AG04449 (cell line): ENCODE measurements around the gene MANSC1.

ENCODE experiments used
- CTCF ChIA-PET: fragments of 350-600 bp; formaldehyde crosslinking; extraction: SDS; loops from one replicate; lab custom pipeline; 2021; ENCODE audit warnings: antibody characterized with exemption; lab: Yijun Ruan, JAX
- POLR2A ChIA-PET: fragments of 400-600, 350-600 bp; formaldehyde crosslinking; extraction: SDS; loops from one replicate; lab custom pipeline; 2020; ENCODE audit warnings: antibody characterized with exemption, inconsistent platforms; lab: Yijun Ruan, JAX
- DNase-seq: peaks from one replicate; pipeline ENCODE4 v3.0.0-alpha.2; 2010; ENCODE audit warnings: low read depth, low spot score
- H3K4me3 ChIP-seq: 2 replicates; pipeline ENCODE4 v1.5.1; 2011; ENCODE audit warnings: low read depth, mild to moderate bottlenecking, control low read depth, low read length
- CTCF ChIP-seq: IDR thresholded peaks from one replicate; pipeline ENCODE4 v1.5.1; 2011; ENCODE audit warnings: mild to moderate bottlenecking, moderate library complexity, low read length, control low read depth, inconsistent platforms; ENCODE audit not compliant: insufficient read depth; ENCODE audit errors: missing control alignments

Gene MANSC1

GRCh38 chr12:12349711-12350665, at the start of gene MANSC1:
Gene MANSC1 (minus strand): TSS chr12:12350242. CDS start chr12:12343314, 6,928 bp downstream.
- DNase-seq, result no peak
- CTCF ChIA-PET, result interaction anchor here (0.5 to 2.4 kb wide), 11 partner anchors 11 to 317 kb away, joined by 3 to 18 read pairs (median 4); no protein-coding TSS in a partner anchor
- POLR2A ChIA-PET, result no interaction called here
- peak within 1 kb of the TSS; percentile 63 for H3K4me3 ChIP-seq
- peak; percentile 41 for TF ChIP-seq CTCF

- TF ChIP-seq CTCF, result no peak
- DNase-seq, result no peak
- ChIA-PET CTCF (interaction anchor here (1.4 to 2.9 kb wide), 2 partner anchors 19 to 165 kb away, joined by 3 to 12 read pairs; partner anchors contain the start of gene DUSP16), POLR2A (no interaction called here)
- H3K4me3 ChIP-seq, result no peak overlapping the region
Observed at GRCh38 chr12:12399161-12399560, 49.1 kb upstream of the MANSC1 start.

GRCh38 chr12:12398026-12398859, 48.2 kb upstream of the MANSC1 start:
- POLR2A ChIA-PET, result interaction anchor here (0.6 kb wide), 1 partner anchor 248 kb away, joined by 5 read pairs; no protein-coding TSS in a partner anchor
- TF ChIP-seq CTCF, result no peak
- CTCF ChIA-PET, result interaction anchor here (0.9 to 2.9 kb wide), 5 partner anchors 13 to 165 kb away, joined by 3 to 12 read pairs (median 4); partner anchors contain the start of gene DUSP16
- no peak overlapping the region for H3K4me3 ChIP-seq
- DNase-seq, result peak; percentile 84

- DNase-seq, result no peak
- TF ChIP-seq CTCF, result no peak
- ChIA-PET POLR2A (interaction anchor here (0.6 kb wide), 1 partner anchor 249 kb away, joined by 5 read pairs; no protein-coding TSS in a partner anchor), CTCF (interaction anchor here (1.4 to 2.9 kb wide), 3 partner anchors 12 to 167 kb away, joined by 4 to 12 read pairs (median 9); partner anchors contain the start of gene DUSP16)
- H3K4me3 ChIP-seq, result no peak overlapping the region
Observed at GRCh38 chr12:12397184-12397583, 47.1 kb upstream of the MANSC1 start.

GRCh38 chr12:12396694-12397093, 46.7 kb upstream of the MANSC1 start:
- no peak overlapping the region for H3K4me3 ChIP-seq
- DNase-seq, result no peak
- ChIA-PET POLR2A (no interaction called here), CTCF (no interaction called here)
- TF ChIP-seq CTCF, result no peak

GRCh38 chr12:12393171-12393570, 43.1 kb upstream of the MANSC1 start:
- no peak for DNase-seq
- H3K4me3 ChIP-seq, result no peak overlapping the region
- POLR2A ChIA-PET, result no interaction called here
- TF ChIP-seq CTCF, result no peak
- CTCF ChIA-PET, result no interaction called here
